K562 (cell line): ENCODE measurements around the gene ADGRB3. TPM values are rescaled to one million over a fixed set of nuclear protein-coding genes. Genes with fewer than 3 reads are reported as not detected.

Source experiments
- ATF1 ChIP-seq, 2 experiments: fragments of 450-650 bp in 1 of 2; IDR thresholded peaks; 2 replicates each; pipeline ENCODE4 v1.6.1; 2016; ENCODE audit warnings: missing compliant biosample characterization in 1 of 2, missing genetic modification characterization in 1 of 2
- CBX3 ChIP-seq, 2 experiments: IDR thresholded peaks; 1 replicate in 1 of 2; 2 replicates in 1 of 2; pipeline ENCODE4 v1.6.1; 2012; ENCODE audit warnings: inconsistent platforms in 2 of 2, low read length in 2 of 2, borderline replicate concordance in 1 of 2, control low read depth in 1 of 2
- COPS2 ChIP-seq: fragments of 450-650 bp; conservative IDR thresholded peaks from 2 replicates; pipeline ENCODE4 v1.6.1; 2016; ENCODE audit warnings: mild to moderate bottlenecking, moderate library complexity
- E2F3 ChIP-seq: fragments of 250-450 bp; sonication (Bioruptor Pico); IDR thresholded peaks from 2 replicates; pipeline ENCODE4 v1.4.0; 2020; ENCODE audit warnings: mild to moderate bottlenecking
- ELF4 ChIP-seq: fragments of 450-650 bp; formaldehyde crosslinking; IDR thresholded peaks from 2 replicates; pipeline ENCODE4 v1.4.0; 2022; ENCODE audit warnings: missing genetic modification characterization
- ELK1 ChIP-seq: sonication (generic); formaldehyde crosslinking; IDR thresholded peaks from 2 replicates; pipeline ENCODE4 v1.8.1; 2022; ENCODE audit warnings: missing genetic modification reagents
- HDAC6 ChIP-seq: IDR thresholded peaks from 2 replicates; pipeline ENCODE4 v1.6.1; 2012; ENCODE audit warnings: low read depth, mild to moderate bottlenecking, control low read depth, inconsistent platforms, low read length, moderate library complexity
- JUND ChIP-seq, 2 experiments: IDR thresholded peaks; 2 replicates in 1 of 2; 3 replicates in 1 of 2; pipeline ENCODE4 v1.6.1; 2011; ENCODE audit warnings: borderline replicate concordance in 2 of 2, low read depth in 2 of 2, low read length in 2 of 2, improper control_type of control experiment in 1 of 2, missing biosample characterization in 1 of 2, missing genetic modification characterization in 1 of 2, missing genetic modification reagents in 1 of 2
- MBD2 ChIP-seq: sonication (generic); IDR thresholded peaks from 2 replicates; pipeline ENCODE4 v1.6.1; 2016; ENCODE audit warnings: low read depth, borderline replicate concordance
- MYC ChIP-seq, 2 experiments: fragments of 250-450 bp in 1 of 2; sonication (Bioruptor Pico) in 1 of 2; IDR thresholded peaks; 2 replicates each; pipeline versions ENCODE4 v1.5.1 to v1.6.1; 2012 to 2021; ENCODE audit warnings: low read depth in 2 of 2, borderline replicate concordance in 1 of 2, improper control_type of control experiment in 1 of 2, low read length in 1 of 2, mild to moderate bottlenecking in 1 of 2, moderate library complexity in 1 of 2
- NR1H2 ChIP-seq: sonication (generic); formaldehyde crosslinking; IDR thresholded peaks from 2 replicates; pipeline ENCODE4 v1.4.0; 2020; ENCODE audit warnings: mild to moderate bottlenecking, missing genetic modification reagents
- RNF2 ChIP-seq: sonication (generic); IDR thresholded peaks from 2 replicates; pipeline ENCODE4 v1.6.1; 2016
- SREBF1 ChIP-seq: fragments of 150-350 bp; IDR thresholded peaks from 2 replicates; pipeline ENCODE4 v1.6.1; 2014; ENCODE audit warnings: antibody characterized with exemption, low read depth, low read length, borderline replicate concordance
- STAT5A ChIP-seq: IDR thresholded peaks from 2 replicates; pipeline ENCODE4 v1.6.1; 2012; ENCODE audit warnings: low read length, inconsistent platforms, borderline replicate concordance
- STAT5B ChIP-seq: fragments of 250-450 bp; sonication (Bioruptor Pico); IDR thresholded peaks from 2 replicates; pipeline ENCODE4 v1.8.0; 2021; ENCODE audit warnings: mild to moderate bottlenecking, inconsistent platforms
- TEAD4 ChIP-seq, 2 experiments: sonication (generic) in 1 of 2; formaldehyde crosslinking in 1 of 2; IDR thresholded peaks; 2 replicates each; pipeline versions ENCODE4 v1.6.1 to v1.8.0; 2012 to 2022; ENCODE audit warnings: borderline replicate concordance in 1 of 2, inconsistent platforms in 1 of 2, low read length in 1 of 2, mild to moderate bottlenecking in 1 of 2, missing genetic modification reagents in 1 of 2
- ZBTB7A ChIP-seq: IDR thresholded peaks from 2 replicates; pipeline ENCODE4 v1.6.1; 2011; ENCODE audit warnings: low read depth, mild to moderate bottlenecking, low read length, moderate library complexity, borderline replicate concordance; ENCODE audit not compliant: control insufficient read depth
- ZNF232 ChIP-seq: sonication (generic); formaldehyde crosslinking; IDR thresholded peaks from 2 replicates; pipeline ENCODE4 v1.8.0; 2022; ENCODE audit warnings: mild to moderate bottlenecking, missing genetic modification reagents
- polyA plus RNA-seq, 8 experiments: library from polyadenylated mRNA; depleted of rRNA in 4 of 8; stranded (reverse) in 5 of 8; unstranded in 3 of 8; fragments of >200 nt; fragmentation: Nextera tagmentation in 2 of 8; fragmentation: Illumina TruSeq in 1 of 8; extraction: Ambion mirVana in 2 of 8; extraction: Trizol in 1 of 8; gene quantifications; 2 replicates each; pipeline versions ENCODE4 v1.2.1 to v1.2.3, GENCODE V29; 2011 to 2014; ENCODE audit warnings: inconsistent platforms in 1 of 8, missing spikeins in 1 of 8
- total RNA-seq, 7 experiments: library from RNA; depleted of rRNA in 6 of 7; stranded (reverse); fragments of >200 nt in 6 of 7; fragmentation: Illumina TruSeq in 2 of 7; extraction: Trizol in 2 of 7; gene quantifications; 2 replicates each; pipeline versions ENCODE4 v1.2.1 to v1.2.3, GENCODE V29; 2011 to 2021; ENCODE audit warnings: low replicate concordance in 1 of 7
- TF ChIP-seq, protein P1 (sequence below): fragments of 250-450 bp; sonication (Bioruptor Pico); IDR thresholded peaks from 2 replicates; pipeline ENCODE4 v1.8.0; 2021; ENCODE audit warnings: moderate library complexity, mild to moderate bottlenecking, inconsistent platforms

ADGRB3 gene
- total and polyA plus RNA-seq, 9 of the 15 experiments (the other 6 are each of a cell fraction or from before 2014, with no cell fraction given), result 0.90 to 7.8 (median 2.4) TPM

DNA sequence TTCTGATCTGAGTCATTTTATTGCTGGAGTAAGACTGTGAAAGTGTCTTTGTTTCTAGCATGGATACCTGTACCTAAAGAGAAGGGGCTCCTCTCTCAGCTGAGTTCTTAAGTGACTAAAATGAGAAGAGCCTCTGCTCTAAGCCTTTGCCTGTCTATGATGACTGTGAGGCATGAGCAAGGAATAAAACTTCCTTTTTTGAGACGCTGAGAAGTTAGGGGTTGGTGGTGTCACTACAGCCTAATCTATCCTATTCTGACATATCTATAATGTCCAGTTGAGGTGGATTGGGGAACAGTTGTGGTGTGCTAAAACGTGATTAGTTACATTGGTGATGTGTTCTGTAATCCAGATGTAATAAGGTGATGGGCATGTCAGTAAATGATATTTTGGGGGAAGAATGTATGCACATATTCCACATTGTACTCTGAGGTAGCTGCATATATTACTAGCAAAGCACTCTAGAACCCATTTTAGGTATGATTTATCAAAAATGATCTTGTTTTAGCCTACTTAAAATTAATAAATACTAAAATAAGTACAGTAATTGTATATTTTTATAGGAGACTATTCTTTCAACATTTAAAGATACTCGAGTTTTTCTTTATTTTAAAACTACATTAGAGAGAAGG is 18.1 kb downstream of the ADGRB3 start (continued):
- TF ChIP-seq ELF4 (CRISPR knock-in tag) (no peak), ZNF232 (CRISPR knock-in tag) (no peak), NR1H2 (CRISPR knock-in tag) (no peak), COPS2 (no peak), MYC (IDR thresholded peaks at IDR 0.05; ENCODE audit: low read depth, low read length) (peak; percentile 18; the same call in 1 of the 2 replicates), MYC (CRISPR knock-in tag; IDR thresholded peaks at IDR 0.05; ENCODE audit: borderline replicate concordance, low read depth) (no peak), ATF1 (CRISPR knock-in tag; IDR thresholded peaks at IDR 0.05) (no peak), ATF1 (tag; IDR thresholded peaks at IDR 0.05) (peak; percentile 49; the same call in 1 of the 2 replicates), STAT5B (no peak), ZBTB7A (no peak), JUND (IDR thresholded peaks at IDR 0.05; ENCODE audit: borderline replicate concordance, low read depth, low read length) (no peak; the same call in 1 of the 2 replicates), JUND (tag; IDR thresholded peaks at IDR 0.05; ENCODE audit: borderline replicate concordance, low read depth, low read length) (peak; percentile 46; the same call in 1 of the 3 replicates), STAT5A (peak; percentile 89), CBX3 (IDR thresholded peaks at IDR 0.05; ENCODE audit: borderline replicate concordance in 1 of 2, low read length in 2 of 2) (peak in 1 of 2 experiments; percentile 35; a peak in 1 of 3 replicates), SREBF1 (no peak), MBD2 (peak; percentile 73), HDAC6 (no peak), TEAD4 (IDR thresholded peaks at IDR 0.05; ENCODE audit: low read length) (peak; percentile 97), TEAD4 (CRISPR knock-in tag; IDR thresholded peaks at IDR 0.05; ENCODE audit: borderline replicate concordance) (no peak), RNF2 (peak; percentile 79; the same call in 1 of the 2 replicates), ELK1 (CRISPR knock-in tag) (no peak), E2F3 (CRISPR knock-in tag) (no peak)
- TF ChIP-seq, protein P1, sequence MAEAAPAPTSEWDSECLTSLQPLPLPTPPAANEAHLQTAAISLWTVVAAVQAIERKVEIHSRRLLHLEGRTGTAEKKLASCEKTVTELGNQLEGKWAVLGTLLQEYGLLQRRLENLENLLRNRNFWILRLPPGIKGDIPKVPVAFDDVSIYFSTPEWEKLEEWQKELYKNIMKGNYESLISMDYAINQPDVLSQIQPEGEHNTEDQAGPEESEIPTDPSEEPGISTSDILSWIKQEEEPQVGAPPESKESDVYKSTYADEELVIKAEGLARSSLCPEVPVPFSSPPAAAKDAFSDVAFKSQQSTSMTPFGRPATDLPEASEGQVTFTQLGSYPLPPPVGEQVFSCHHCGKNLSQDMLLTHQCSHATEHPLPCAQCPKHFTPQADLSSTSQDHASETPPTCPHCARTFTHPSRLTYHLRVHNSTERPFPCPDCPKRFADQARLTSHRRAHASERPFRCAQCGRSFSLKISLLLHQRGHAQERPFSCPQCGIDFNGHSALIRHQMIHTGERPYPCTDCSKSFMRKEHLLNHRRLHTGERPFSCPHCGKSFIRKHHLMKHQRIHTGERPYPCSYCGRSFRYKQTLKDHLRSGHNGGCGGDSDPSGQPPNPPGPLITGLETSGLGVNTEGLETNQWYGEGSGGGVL (CRISPR knock-in tag), result no peak
